Liver (tissue), 9 donors: ENCODE results near the gene ADAMTS14. TPM values are rescaled to one million over a fixed set of nuclear protein-coding genes. Genes with fewer than 3 reads are reported as not detected.

Experiments
- DNase-seq: peaks from one replicate; pipeline ENCODE4 v3.0.0-alpha.2; 2017; ENCODE audit warnings: low spot score
- H3K27ac ChIP-seq, 2 donors: one replicate each; pipeline ENCODE4 v1.7.0; 2013; ENCODE audit warnings: inconsistent platforms in 2 of 2, low read length in 2 of 2, control low read depth in 1 of 2, low read depth in 1 of 2, mild to moderate bottlenecking in 1 of 2
- H3K27me3 ChIP-seq, 4 donors: one replicate each; pipeline versions ENCODE4 v1.6.1 to v1.7.0; 2013; ENCODE audit warnings: low read length in 3 of 4, inconsistent platforms in 1 of 4, mild to moderate bottlenecking in 1 of 4, moderate library complexity in 1 of 4; ENCODE audit not compliant: control insufficient read depth in 4 of 4, insufficient read depth in 4 of 4
- H3K36me3 ChIP-seq, 4 donors: one replicate each; pipeline versions ENCODE4 v1.6.1 to v1.7.0; 2013; ENCODE audit warnings: low read length in 3 of 4, mild to moderate bottlenecking in 3 of 4, low read depth in 1 of 4, moderate library complexity in 1 of 4; ENCODE audit not compliant: control insufficient read depth in 4 of 4, insufficient read depth in 3 of 4
- H3K4me1 ChIP-seq, 4 donors: one replicate each; pipeline versions ENCODE4 v1.6.1 to v1.7.0; 2013; ENCODE audit warnings: low read length in 3 of 4, mild to moderate bottlenecking in 3 of 4, moderate library complexity in 1 of 4; ENCODE audit not compliant: control insufficient read depth in 4 of 4, insufficient read depth in 4 of 4
- H3K4me3 ChIP-seq, 3 donors: one replicate each; pipeline versions ENCODE4 v1.6.1 to v1.7.0; 2013; ENCODE audit warnings: low read length in 3 of 3, control low read depth in 1 of 3, low read depth in 1 of 3, mild to moderate bottlenecking in 1 of 3
- H3K9ac ChIP-seq, 2 donors: one replicate each; pipeline ENCODE4 v1.7.0; 2013; ENCODE audit warnings: low read length in 2 of 2, mild to moderate bottlenecking in 2 of 2, moderate library complexity in 2 of 2, control low read depth in 1 of 2, low read depth in 1 of 2
- H3K9me3 ChIP-seq, 4 donors: one replicate each; pipeline versions ENCODE4 v1.6.1 to v1.7.0; 2013; ENCODE audit warnings: low read length in 3 of 4; ENCODE audit not compliant: control insufficient read depth in 4 of 4
- ATF3 ChIP-seq: IDR thresholded peaks from 2 replicates; pipeline ENCODE4 v1.6.1; 2016; ENCODE audit warnings: antibody characterized with exemption
- CTCF ChIP-seq: fragments of 150-350 bp; IDR thresholded peaks from 2 replicates; pipeline ENCODE4 v1.5.1; 2017; ENCODE audit warnings: improper control_type of control experiment, low read depth, low read length; ENCODE audit not compliant: missing input control
- EGR1 ChIP-seq, 2 donors: IDR thresholded peaks; 2 replicates each; pipeline ENCODE4 v1.6.1; 2016 to 2018; ENCODE audit warnings: antibody characterized with exemption in 2 of 2, low read depth in 2 of 2
- GABPA ChIP-seq, 2 donors: IDR thresholded peaks in 1 of 2; conservative IDR thresholded peaks in 1 of 2; 2 replicates each; pipeline ENCODE4 v1.6.1; 2016; ENCODE audit warnings: antibody characterized with exemption in 2 of 2, mild to moderate bottlenecking in 1 of 2, moderate library complexity in 1 of 2
- HNF4A ChIP-seq, 2 donors: conservative IDR thresholded peaks; 2 replicates each; pipeline ENCODE4 v1.6.1; 2016; ENCODE audit warnings: antibody characterized with exemption in 2 of 2, mild to moderate bottlenecking in 2 of 2
- HNF4G ChIP-seq: IDR thresholded peaks from 2 replicates; pipeline ENCODE4 v1.6.1; 2016; ENCODE audit warnings: antibody characterized with exemption
- JUND ChIP-seq, 2 donors: IDR thresholded peaks; 2 replicates each; pipeline ENCODE4 v1.6.1; 2016; ENCODE audit warnings: antibody characterized with exemption in 2 of 2
- MAX ChIP-seq: IDR thresholded peaks from 2 replicates; pipeline ENCODE4 v1.6.1; 2016; ENCODE audit warnings: antibody characterized with exemption
- NR2F2 ChIP-seq: IDR thresholded peaks from 2 replicates; pipeline ENCODE4 v1.6.1; 2016; ENCODE audit warnings: antibody characterized with exemption
- RAD21 ChIP-seq, 2 donors: IDR thresholded peaks; 2 replicates each; pipeline ENCODE4 v1.6.1; 2016; ENCODE audit warnings: antibody characterized with exemption in 2 of 2, mild to moderate bottlenecking in 2 of 2
- RXRA ChIP-seq, 2 donors: IDR thresholded peaks; 2 replicates each; pipeline ENCODE4 v1.6.1; 2017 to 2018; ENCODE audit warnings: antibody characterized with exemption in 2 of 2, mild to moderate bottlenecking in 1 of 2
- SP1 ChIP-seq: IDR thresholded peaks from 2 replicates; pipeline ENCODE4 v1.6.1; 2018; ENCODE audit warnings: antibody characterized with exemption, mild to moderate bottlenecking
- TAF1 ChIP-seq: conservative IDR thresholded peaks from 2 replicates; pipeline ENCODE4 v1.6.1; 2016; ENCODE audit warnings: antibody characterized with exemption, mild to moderate bottlenecking
- YY1 ChIP-seq: IDR thresholded peaks from 2 replicates; pipeline ENCODE4 v1.6.1; 2016; ENCODE audit warnings: antibody characterized with exemption, mild to moderate bottlenecking
- WGBS: extraction: QIAGEN DNeasy Blood & Tissue Kit; methylation state at CpG from one replicate; pipeline ENCODE4 v1.1.7; 2013; 5-methylcytosine and 5-hydroxymethylcytosine counted together
- polyA plus RNA-seq, 2 donors: library from polyadenylated mRNA; stranded (reverse) in 1 of 2; unstranded in 1 of 2; fragments of 200-250 nt in 1 of 2; fragments of >200 nt in 1 of 2; fragmentation: Nextera tagmentation in 1 of 2; extraction: Ambion mirVana in 1 of 2; gene quantifications; one replicate each; pipeline versions ENCODE4 v1.2.1 to v1.2.3, GENCODE V29; 2013 to 2015
- total RNA-seq, 2 donors: library from RNA; depleted of rRNA; stranded (reverse); fragments of >200 nt; gene quantifications; one replicate each; pipeline ENCODE4 v1.2.3, GENCODE V29; 2014
- TF ChIP-seq, protein P1 (sequence below): IDR thresholded peaks from 2 replicates; pipeline ENCODE4 v1.6.1; 2016; ENCODE audit warnings: antibody characterized with exemption
- TF ChIP-seq, protein P2 (sequence below): IDR thresholded peaks from 2 replicates; pipeline ENCODE4 v1.6.1; 2016; ENCODE audit warnings: antibody characterized with exemption, mild to moderate bottlenecking
- donor health status: healthy.
- donor health status: healthy.
- donor health status: healthy.
- donor health status: healthy.
- donor health status: healthy.

Gene ADAMTS14
- total and polyA plus RNA-seq, 4 donors, result 0.09 to 0.33 (median 0.13) TPM

- TF ChIP-seq, protein P1, sequence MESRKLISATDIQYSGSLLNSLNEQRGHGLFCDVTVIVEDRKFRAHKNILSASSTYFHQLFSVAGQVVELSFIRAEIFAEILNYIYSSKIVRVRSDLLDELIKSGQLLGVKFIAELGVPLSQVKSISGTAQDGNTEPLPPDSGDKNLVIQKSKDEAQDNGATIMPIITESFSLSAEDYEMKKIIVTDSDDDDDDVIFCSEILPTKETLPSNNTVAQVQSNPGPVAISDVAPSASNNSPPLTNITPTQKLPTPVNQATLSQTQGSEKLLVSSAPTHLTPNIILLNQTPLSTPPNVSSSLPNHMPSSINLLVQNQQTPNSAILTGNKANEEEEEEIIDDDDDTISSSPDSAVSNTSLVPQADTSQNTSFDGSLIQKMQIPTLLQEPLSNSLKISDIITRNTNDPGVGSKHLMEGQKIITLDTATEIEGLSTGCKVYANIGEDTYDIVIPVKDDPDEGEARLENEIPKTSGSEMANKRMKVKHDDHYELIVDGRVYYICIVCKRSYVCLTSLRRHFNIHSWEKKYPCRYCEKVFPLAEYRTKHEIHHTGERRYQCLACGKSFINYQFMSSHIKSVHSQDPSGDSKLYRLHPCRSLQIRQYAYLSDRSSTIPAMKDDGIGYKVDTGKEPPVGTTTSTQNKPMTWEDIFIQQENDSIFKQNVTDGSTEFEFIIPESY, result no peak
- TF ChIP-seq YY1, result no peak
- TF ChIP-seq MAX, result no peak
- TF ChIP-seq SP1, result no peak
- no peak for TF ChIP-seq HNF4G
- TF ChIP-seq HNF4A (conservative IDR thresholded peaks at IDR 0.05), result no peak
- no peak for TF ChIP-seq RXRA (IDR thresholded peaks at IDR 0.05)
- no peak for TF ChIP-seq EGR1 (IDR thresholded peaks at IDR 0.05; ENCODE audit: low read depth in 2 of 2)
- TF ChIP-seq ATF3, result no peak
- TF ChIP-seq GABPA (IDR thresholded peaks at IDR 0.05 in 1 of 2, conservative IDR thresholded peaks at IDR 0.05 in 1 of 2), result no peak
- TF ChIP-seq NR2F2, result no peak
- no peak for TF ChIP-seq RAD21 (IDR thresholded peaks at IDR 0.05)
- TF ChIP-seq JUND (IDR thresholded peaks at IDR 0.05), result no peak
- no peak for TF ChIP-seq TAF1
Measured at GRCh38 chr10:70771311-70772194, 99.2 kb downstream of the ADAMTS14 start (continued).

GRCh38 chr10:70772627-70773026, 100.3 kb downstream of the ADAMTS14 start:
- Histone ChIP-seq H3K36me3 (no peaks in the 10 kb centered on the region), H3K9me3 (no peaks in the 10 kb centered on the region), H3K4me3 (no peak overlapping the region), H3K27ac (no peak overlapping the region), H3K4me1 (no peaks in the 10 kb centered on the region), H3K9ac (no peak overlapping the region), H3K27me3 (no peaks in the 10 kb centered on the region)
- DNase-seq, result no peak
- TF ChIP-seq, protein P1, result no peak
- TF ChIP-seq CTCF (no peak), JUND (IDR thresholded peaks at IDR 0.05) (no peak), HNF4G (no peak), TAF1 (no peak), RAD21 (IDR thresholded peaks at IDR 0.05) (no peak), YY1 (no peak), EGR1 (IDR thresholded peaks at IDR 0.05; ENCODE audit: low read depth in 2 of 2) (no peak)
- TF ChIP-seq, protein P2, sequence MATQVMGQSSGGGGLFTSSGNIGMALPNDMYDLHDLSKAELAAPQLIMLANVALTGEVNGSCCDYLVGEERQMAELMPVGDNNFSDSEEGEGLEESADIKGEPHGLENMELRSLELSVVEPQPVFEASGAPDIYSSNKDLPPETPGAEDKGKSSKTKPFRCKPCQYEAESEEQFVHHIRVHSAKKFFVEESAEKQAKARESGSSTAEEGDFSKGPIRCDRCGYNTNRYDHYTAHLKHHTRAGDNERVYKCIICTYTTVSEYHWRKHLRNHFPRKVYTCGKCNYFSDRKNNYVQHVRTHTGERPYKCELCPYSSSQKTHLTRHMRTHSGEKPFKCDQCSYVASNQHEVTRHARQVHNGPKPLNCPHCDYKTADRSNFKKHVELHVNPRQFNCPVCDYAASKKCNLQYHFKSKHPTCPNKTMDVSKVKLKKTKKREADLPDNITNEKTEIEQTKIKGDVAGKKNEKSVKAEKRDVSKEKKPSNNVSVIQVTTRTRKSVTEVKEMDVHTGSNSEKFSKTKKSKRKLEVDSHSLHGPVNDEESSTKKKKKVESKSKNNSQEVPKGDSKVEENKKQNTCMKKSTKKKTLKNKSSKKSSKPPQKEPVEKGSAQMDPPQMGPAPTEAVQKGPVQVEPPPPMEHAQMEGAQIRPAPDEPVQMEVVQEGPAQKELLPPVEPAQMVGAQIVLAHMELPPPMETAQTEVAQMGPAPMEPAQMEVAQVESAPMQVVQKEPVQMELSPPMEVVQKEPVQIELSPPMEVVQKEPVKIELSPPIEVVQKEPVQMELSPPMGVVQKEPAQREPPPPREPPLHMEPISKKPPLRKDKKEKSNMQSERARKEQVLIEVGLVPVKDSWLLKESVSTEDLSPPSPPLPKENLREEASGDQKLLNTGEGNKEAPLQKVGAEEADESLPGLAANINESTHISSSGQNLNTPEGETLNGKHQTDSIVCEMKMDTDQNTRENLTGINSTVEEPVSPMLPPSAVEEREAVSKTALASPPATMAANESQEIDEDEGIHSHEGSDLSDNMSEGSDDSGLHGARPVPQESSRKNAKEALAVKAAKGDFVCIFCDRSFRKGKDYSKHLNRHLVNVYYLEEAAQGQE, result no peak
- 95% methylated on average over 4 of the region's 4 CpGs for WGBS
